Right atrium auricular region (tissue), 2 donors: ENCODE measurements around the gene HACD3. TPM values are rescaled to one million over a fixed set of nuclear protein-coding genes. Genes with fewer than 3 reads are reported as not detected.

ENCODE experiments used
- DNase-seq: peaks from one replicate; pipeline ENCODE4 v3.0.0-alpha.2; 2019; ENCODE audit warnings: low spot score
- H3K27ac ChIP-seq, 2 donors: fragments of 200-600 bp; sonication (generic); 1 replicate in 1 of 2; 2 replicates in 1 of 2; pipeline ENCODE4 v1.5.1; 2016 to 2019
- H3K27me3 ChIP-seq, 2 donors: fragments of 200-600 bp; sonication (generic); one replicate each; pipeline versions ENCODE4 v1.5.1 to v1.6.0; 2017 to 2019
- H3K36me3 ChIP-seq: fragments of 200-600 bp; sonication (generic); one replicate; pipeline ENCODE4 v1.5.1; 2016
- H3K4me1 ChIP-seq, 2 donors: fragments of 200-600 bp; sonication (generic); one replicate each; pipeline versions ENCODE4 v1.5.1 to v1.6.0; 2017 to 2019
- H3K4me3 ChIP-seq, 2 donors: fragments of 200-600 bp; sonication (generic); 1 replicate in 1 of 2; 2 replicates in 1 of 2; pipeline ENCODE4 v1.5.1; 2017 to 2019; ENCODE audit warnings: mild to moderate bottlenecking in 1 of 2, moderate library complexity in 1 of 2
- H3K9me3 ChIP-seq, 2 donors: fragments of 200-600 bp; sonication (generic); one replicate each; pipeline ENCODE4 v1.5.1; 2019
- total RNA-seq, 2 donors: library from RNA; depleted of rRNA; stranded (reverse); fragments of >200 nt; gene quantifications; one replicate each; pipeline ENCODE4 v1.1.0, GENCODE V29; 2016
- TF ChIP-seq, protein P1 (sequence below), 2 donors: fragments of 200-600 bp; sonication (generic); IDR thresholded peaks; one replicate each; pipeline ENCODE4 v1.5.1; 2019; ENCODE audit warnings: antibody characterized with exemption in 2 of 2

HACD3 gene
- total RNA-seq, 2 donors from 2014 or later: 15.3 to 20.5 TPM

DNA sequence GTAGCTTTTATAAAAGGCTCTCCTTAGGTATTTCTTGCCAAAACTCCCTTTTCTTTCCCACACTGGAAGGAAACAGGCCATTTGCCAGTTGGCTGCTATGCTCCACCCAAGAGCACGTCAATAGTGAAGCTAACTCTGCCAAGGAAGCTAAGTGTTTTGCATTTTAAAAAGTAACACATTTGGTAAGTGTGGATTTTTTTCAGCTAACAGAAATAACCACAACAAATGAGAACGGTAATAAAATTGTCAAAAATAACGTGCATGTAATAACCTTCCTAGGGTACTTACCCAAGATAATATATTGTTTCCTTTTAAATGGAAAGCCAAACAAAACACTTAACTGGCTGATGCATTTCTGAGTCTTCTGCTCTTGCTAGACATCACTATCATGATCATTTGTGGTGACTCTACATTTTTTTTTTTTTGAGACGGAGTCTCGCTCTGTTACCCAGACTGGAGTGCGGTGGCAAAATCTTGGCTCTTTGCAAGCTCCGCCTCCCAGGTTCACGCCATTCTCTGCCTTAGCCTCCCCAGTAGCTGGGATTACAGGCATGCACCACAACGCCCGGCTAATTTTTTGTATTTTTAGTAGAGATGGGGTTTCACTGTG is 17.4 kb upstream of the HACD3 start:
- Histone ChIP-seq H3K27ac (peak overlapping the region; percentile 56 to 81), H3K4me1 (peaks cover 0 to 44% of the 10 kb centered on the region in 2 donors), H3K27me3 (no peaks in the 10 kb centered on the region), H3K4me3 (peak overlapping the region in 1 of 2 donors; percentile 28), H3K36me3 (peaks cover 24% of the 10 kb centered on the region), H3K9me3 (no peaks in the 10 kb centered on the region)
- peak; percentile 77 for DNase-seq
- TF ChIP-seq, protein P1, sequence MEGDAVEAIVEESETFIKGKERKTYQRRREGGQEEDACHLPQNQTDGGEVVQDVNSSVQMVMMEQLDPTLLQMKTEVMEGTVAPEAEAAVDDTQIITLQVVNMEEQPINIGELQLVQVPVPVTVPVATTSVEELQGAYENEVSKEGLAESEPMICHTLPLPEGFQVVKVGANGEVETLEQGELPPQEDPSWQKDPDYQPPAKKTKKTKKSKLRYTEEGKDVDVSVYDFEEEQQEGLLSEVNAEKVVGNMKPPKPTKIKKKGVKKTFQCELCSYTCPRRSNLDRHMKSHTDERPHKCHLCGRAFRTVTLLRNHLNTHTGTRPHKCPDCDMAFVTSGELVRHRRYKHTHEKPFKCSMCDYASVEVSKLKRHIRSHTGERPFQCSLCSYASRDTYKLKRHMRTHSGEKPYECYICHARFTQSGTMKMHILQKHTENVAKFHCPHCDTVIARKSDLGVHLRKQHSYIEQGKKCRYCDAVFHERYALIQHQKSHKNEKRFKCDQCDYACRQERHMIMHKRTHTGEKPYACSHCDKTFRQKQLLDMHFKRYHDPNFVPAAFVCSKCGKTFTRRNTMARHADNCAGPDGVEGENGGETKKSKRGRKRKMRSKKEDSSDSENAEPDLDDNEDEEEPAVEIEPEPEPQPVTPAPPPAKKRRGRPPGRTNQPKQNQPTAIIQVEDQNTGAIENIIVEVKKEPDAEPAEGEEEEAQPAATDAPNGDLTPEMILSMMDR (IDR thresholded peaks at IDR 0.05): no peak

DNA sequence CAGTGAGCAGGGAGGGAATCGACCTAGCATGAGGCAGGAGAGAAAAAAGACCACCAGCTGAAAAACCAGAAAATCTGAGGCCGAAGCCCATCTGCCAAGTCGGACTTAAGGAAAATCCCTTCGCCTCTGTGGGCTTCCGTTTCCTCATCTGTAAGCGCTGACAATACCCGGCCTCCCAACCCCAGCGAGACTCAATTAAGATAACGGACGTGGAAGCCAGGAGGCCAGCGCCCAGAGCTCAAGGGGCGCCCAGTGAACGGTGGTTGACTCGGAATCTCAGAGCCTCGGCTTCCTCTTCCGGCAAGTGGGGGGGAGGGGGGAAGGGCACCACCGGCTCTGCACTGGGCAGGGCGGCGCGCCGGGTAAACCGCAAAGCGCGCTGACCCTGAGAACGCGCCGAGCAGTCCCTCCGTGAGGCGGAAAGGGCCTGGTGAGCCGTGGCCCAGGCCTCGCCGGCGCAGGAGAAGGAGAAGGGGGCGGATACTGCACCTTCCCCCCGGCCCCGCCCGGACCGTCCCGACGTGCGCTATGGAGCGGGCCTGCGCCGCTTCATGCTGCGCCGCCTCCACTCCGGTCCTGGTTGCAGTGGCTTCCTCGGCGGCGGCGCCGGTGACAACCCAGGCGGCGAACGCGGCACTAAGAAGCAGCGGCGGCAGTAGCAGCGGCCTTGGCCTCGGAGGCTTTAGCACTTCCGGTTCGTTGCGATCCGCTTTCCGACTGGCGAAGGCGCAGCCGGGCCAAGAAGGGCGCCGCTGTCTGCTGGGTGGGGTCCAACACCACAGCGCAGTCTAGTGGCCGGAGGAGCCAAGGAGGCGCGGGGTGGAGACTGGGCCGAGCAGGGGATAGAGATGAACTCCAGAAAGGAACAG is 13.0 kb upstream of the HACD3 start, which contains the start of gene DPP8:
TSS of gene DPP8 (minus strand) at position 693 of the 869 bp plus-strand sequence. CDS start 5,136 bp downstream, outside the sequence.
- Histone ChIP-seq H3K4me3 (peak within 1 kb of the TSS; percentile 88 to 92), H3K9me3 (no peaks in the 10 kb centered on the region), H3K27ac (peak within 1 kb of the TSS; percentile 80 to 86), H3K4me1 (peaks cover 0 to 44% of the 10 kb centered on the region in 2 donors), H3K36me3 (peaks cover 5% of the 10 kb centered on the region), H3K27me3 (no peaks in the 10 kb centered on the region)
- peak; percentile 87 for DNase-seq
- TF ChIP-seq, protein P1 (IDR thresholded peaks at IDR 0.05): peak; percentile 82 to 92

DNA sequence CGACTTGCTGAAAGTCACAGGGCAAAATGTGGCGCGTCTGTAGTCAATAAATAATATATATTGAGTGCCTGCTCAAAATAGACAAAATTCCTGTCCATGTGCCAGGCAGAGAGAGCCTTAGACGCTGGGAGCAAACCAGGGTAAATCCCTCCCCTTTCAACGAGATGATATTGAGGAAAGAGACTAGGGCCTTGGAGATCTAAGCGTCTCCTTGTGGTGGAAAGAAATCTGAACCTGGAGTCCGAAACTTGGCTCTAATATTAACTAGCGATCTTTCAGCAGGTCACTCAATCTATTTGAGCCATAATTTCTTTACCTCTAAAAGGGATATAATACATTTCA is 12.4 kb upstream of the HACD3 start:
- TF ChIP-seq, protein P1 (IDR thresholded peaks at IDR 0.05): peak in 1 of 2 donors; percentile 6
- H3K27ac ChIP-seq: peak overlapping the region; percentile 80 to 86
- peaks cover 5% of the 10 kb centered on the region for H3K36me3 ChIP-seq
- H3K4me1 ChIP-seq: peaks cover 0 to 39% of the 10 kb centered on the region in 2 donors
- H3K4me3 ChIP-seq: peak overlapping the region; percentile 88 to 92
- H3K9me3 ChIP-seq: no peaks in the 10 kb centered on the region
- H3K27me3 ChIP-seq: no peaks in the 10 kb centered on the region
- no peak for DNase-seq

DNA sequence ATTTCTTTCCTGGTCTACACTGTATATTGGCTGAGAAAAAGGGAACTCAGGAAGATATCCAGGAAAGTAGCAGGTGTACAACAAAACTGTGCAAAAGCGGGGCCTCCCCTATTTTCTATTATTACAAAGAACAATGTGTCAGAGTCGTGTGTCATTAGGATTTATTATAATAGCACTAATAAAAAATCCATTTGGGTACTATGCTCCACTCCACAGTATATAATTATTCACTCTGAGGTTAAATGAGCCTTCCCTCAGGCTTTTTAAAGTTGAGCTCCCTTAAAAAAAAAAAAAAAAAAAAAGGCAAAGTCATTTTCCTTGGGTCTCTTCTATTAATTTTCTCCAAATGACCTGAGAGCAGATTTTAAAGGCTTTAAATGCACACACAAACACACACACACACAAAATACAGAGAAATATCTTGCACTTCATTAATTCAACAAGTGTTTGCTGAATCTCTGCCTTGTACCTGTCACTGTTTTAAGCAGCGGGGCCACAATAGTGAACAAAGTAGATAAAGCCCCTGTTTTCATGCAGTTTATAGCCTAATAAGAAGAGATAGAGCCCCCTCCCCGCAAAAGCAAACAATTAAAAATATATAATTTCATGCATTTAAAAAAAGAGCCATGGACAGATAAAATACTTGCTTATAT is 11.5 kb upstream of the HACD3 start:
- Histone ChIP-seq H3K27ac (no peak overlapping the region), H3K4me1 (peaks cover 0 to 32% of the 10 kb centered on the region in 2 donors), H3K9me3 (no peaks in the 10 kb centered on the region), H3K36me3 (peaks cover 5% of the 10 kb centered on the region), H3K4me3 (no peak overlapping the region), H3K27me3 (no peaks in the 10 kb centered on the region)
- no peak for DNase-seq
- TF ChIP-seq, protein P1 (IDR thresholded peaks at IDR 0.05): no peak

DNA sequence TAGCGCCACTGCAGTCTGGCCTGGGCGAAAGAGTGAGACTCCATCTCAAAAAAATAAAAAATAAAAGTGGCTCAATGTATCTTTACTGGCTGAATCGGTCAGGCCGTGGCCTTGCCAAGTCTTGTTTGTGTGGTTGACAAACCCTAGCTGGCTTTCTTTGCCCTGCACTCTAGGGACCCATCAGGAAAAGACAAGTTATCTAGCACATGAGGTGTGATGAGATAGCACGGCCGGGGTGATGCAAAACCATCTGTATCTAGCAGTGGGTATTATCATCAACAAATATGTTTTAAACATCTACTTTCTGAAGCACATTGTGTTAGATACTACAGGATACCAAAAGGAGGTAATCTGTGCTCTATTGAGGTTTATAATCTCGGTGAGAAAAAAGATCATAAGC is 8.9 kb upstream of the HACD3 start:
- Histone ChIP-seq H3K4me1 (peaks cover 0 to 6% of the 10 kb centered on the region in 2 donors), H3K27ac (no peak overlapping the region), H3K36me3 (no peaks in the 10 kb centered on the region), H3K9me3 (no peaks in the 10 kb centered on the region), H3K4me3 (no peak overlapping the region), H3K27me3 (no peaks in the 10 kb centered on the region)
- DNase-seq: no peak
- TF ChIP-seq, protein P1 (IDR thresholded peaks at IDR 0.05): no peak
